ENCODE results near the gene WRAP73. TPM values are rescaled to one million over a fixed set of nuclear protein-coding genes. Genes with fewer than 3 reads are reported as not detected.

The WRAP73 gene
- total and polyA plus RNA-seq, 8 donors, result 0.89 to 55.4 (median 12.6) TPM

- no peak for DNase-seq
- 93 to 96% (median 95%) methylated on average over 17 of the region's 17 CpGs for WGBS, 5 donors
- Histone ChIP-seq H3K4me3 (no peak overlapping the region), H3K9me3 (no peaks in the 10 kb centered on the region), H3K4me1 (no peaks in the 10 kb centered on the region), H3K27me3 (no peaks in the 10 kb centered on the region), H3K36me3 (peaks cover 68 to 100% (median 100%) of the 10 kb centered on the region in 4 donors), H3K27ac (no peak overlapping the region)
- TF ChIP-seq POLR2A (IDR thresholded peaks at IDR 0.05) (no peak), POLR2AphosphoS5 (IDR thresholded peaks at IDR 0.05) (no peak), CTCF (IDR thresholded peaks at IDR 0.05) (no peak), EP300 (IDR thresholded peaks at IDR 0.05) (no peak)
- intact Hi-C loops (cut with DNase I; ENCODE audit: low total_unique reads), result no loop called here
Measured at GRCh38 chr1:3632298-3632697, 17.6 kb downstream of the WRAP73 start.

GRCh38 chr1:3631320-3632260, 18.3 kb downstream of the WRAP73 start:
- H3K27me3 ChIP-seq, result no peaks in the 10 kb centered on the region
- peaks cover 66 to 100% (median 97%) of the 10 kb centered on the region in 4 donors for H3K36me3 ChIP-seq
- no peaks in the 10 kb centered on the region for H3K9me3 ChIP-seq
- intact Hi-C loops (cut with DNase I; ENCODE audit: low total_unique reads), result no loop called here
- H3K4me3 ChIP-seq, result no peak overlapping the region
- TF ChIP-seq CTCF (IDR thresholded peaks at IDR 0.05) (no peak), POLR2AphosphoS5 (IDR thresholded peaks at IDR 0.05) (no peak), EP300 (IDR thresholded peaks at IDR 0.05) (no peak), POLR2A (IDR thresholded peaks at IDR 0.05) (no peak)
- DNase-seq, result peak in 1 of 2 donors; percentile 56
- WGBS, 5 donors, result 84 to 90% (median 87%) methylated on average over 30 to 36 of the region's 36 CpGs
- no peak overlapping the region for H3K27ac ChIP-seq
- peaks cover 0 to 3% (median 0%) of the 10 kb centered on the region in 4 donors for H3K4me1 ChIP-seq

- peaks cover 1 to 8% (median 4%) of the 10 kb centered on the region in 4 donors for H3K4me1 ChIP-seq
- no peaks in the 10 kb centered on the region for H3K9me3 ChIP-seq
- no peak for DNase-seq
- no peak overlapping the region for H3K4me3 ChIP-seq
- 69 to 84% (median 79%) methylated on average over 9 of the region's 9 CpGs for WGBS, 5 donors
- H3K36me3 ChIP-seq, result peaks cover 62 to 95% (median 91%) of the 10 kb centered on the region in 4 donors
- intact Hi-C loops (cut with DNase I; ENCODE audit: low total_unique reads), result no loop called here
- no peaks in the 10 kb centered on the region for H3K27me3 ChIP-seq
- H3K27ac ChIP-seq, result no peak overlapping the region
- no peak for TF ChIP-seq POLR2AphosphoS5 (IDR thresholded peaks at IDR 0.05)
- TF ChIP-seq CTCF (IDR thresholded peaks at IDR 0.05), result no peak
- TF ChIP-seq EP300 (IDR thresholded peaks at IDR 0.05), result no peak
- no peak for TF ChIP-seq POLR2A (IDR thresholded peaks at IDR 0.05)
Measured at GRCh38 chr1:3630914-3631313, 19.0 kb downstream of the WRAP73 start.

- no peak for DNase-seq
- TF ChIP-seq EP300 (IDR thresholded peaks at IDR 0.05) (no peak), POLR2A (IDR thresholded peaks at IDR 0.05) (no peak), POLR2AphosphoS5 (IDR thresholded peaks at IDR 0.05) (no peak), CTCF (IDR thresholded peaks at IDR 0.05) (no peak)
- no peaks in the 10 kb centered on the region for H3K9me3 ChIP-seq
- peaks cover 56 to 88% (median 84%) of the 10 kb centered on the region in 4 donors for H3K36me3 ChIP-seq
- H3K4me1 ChIP-seq, result peaks cover 5 to 14% (median 11%) of the 10 kb centered on the region in 4 donors
- no peak overlapping the region for H3K4me3 ChIP-seq
- intact Hi-C loops (cut with DNase I; ENCODE audit: low total_unique reads), result no loop called here
- 75 to 86% (median 78%) methylated on average over 7 to 11 of the region's 11 CpGs for WGBS, 5 donors
- no peaks in the 10 kb centered on the region for H3K27me3 ChIP-seq
- H3K27ac ChIP-seq, result no peak overlapping the region
Measured at GRCh38 chr1:3630161-3630611, 19.7 kb downstream of the WRAP73 start.

All from stomach (tissue), 9 donors.